Sigmoid colon (tissue), 7 donors: ENCODE results near the gene YPEL5. TPM values are rescaled to one million over a fixed set of nuclear protein-coding genes. Genes with fewer than 3 reads are reported as not detected.
A peak's percentile ranks its signal among the peaks of the same experiment; 100 is the strongest.

ENCODE experiments used
- DNase-seq: peaks from one replicate; pipeline ENCODE4 v3.0.0-alpha.2; 2019
- H3K27ac ChIP-seq, 4 donors: fragments of 200-600 bp; sonication (generic); one replicate each; pipeline ENCODE4 v1.5.1; 2016 to 2019; ENCODE audit warnings: mild to moderate bottlenecking in 1 of 4
- H3K27me3 ChIP-seq, 3 donors: fragments of 200-600 bp; sonication (generic); one replicate each; pipeline ENCODE4 v1.5.1; 2019; ENCODE audit warnings: mild to moderate bottlenecking in 1 of 3
- H3K36me3 ChIP-seq, 4 donors: fragments of 200-600 bp; sonication (generic); one replicate each; pipeline ENCODE4 v1.5.1; 2016 to 2019
- H3K4me1 ChIP-seq, 4 donors: fragments of 200-600 bp; sonication (generic); one replicate each; pipeline ENCODE4 v1.5.1; 2017 to 2019
- H3K4me3 ChIP-seq, 4 donors: fragments of 200-600 bp; sonication (generic); one replicate each; pipeline ENCODE4 v1.5.1; 2017 to 2019; ENCODE audit warnings: mild to moderate bottlenecking in 2 of 4, moderate library complexity in 1 of 4
- H3K9me3 ChIP-seq, 4 donors: fragments of 200-600 bp in 3 of 4; sonication (generic) in 3 of 4; one replicate each; pipeline versions ENCODE4 v1.5.1 to v1.6.1; 2013 to 2019
- EP300 ChIP-seq, 4 donors: sonication (generic); formaldehyde crosslinking; IDR thresholded peaks; one replicate each; pipeline ENCODE4 v1.6.1; 2017; ENCODE audit warnings: antibody characterized with exemption in 4 of 4
- POLR2A ChIP-seq, 2 donors: fragments of 450-650 bp; IDR thresholded peaks; one replicate each; pipeline ENCODE4 v1.6.1; 2016; ENCODE audit warnings: antibody characterized with exemption in 2 of 2, mild to moderate bottlenecking in 2 of 2, moderate library complexity in 2 of 2
- POLR2AphosphoS5 ChIP-seq, 4 donors: sonication (generic); formaldehyde crosslinking; IDR thresholded peaks; one replicate each; pipeline ENCODE4 v1.6.1; 2017; ENCODE audit warnings: antibody characterized with exemption in 4 of 4
- WGBS, 2 donors: extraction: QIAGEN DNeasy Blood & Tissue Kit; methylation state at CpG; one replicate each; pipeline ENCODE4 v1.1.7; 2013; 5-methylcytosine and 5-hydroxymethylcytosine counted together
- intact Hi-C: fragments of 100-400 bp; cut with DNase I; formaldehyde crosslinking; loops from one replicate; pipeline ENCODE4 v1.15.1; 2023
- polyA plus RNA-seq, 3 donors: library from polyadenylated mRNA; stranded (reverse); fragments of 200-250 nt; gene quantifications; one replicate each; pipeline ENCODE4 v1.2.3, GENCODE V29; 2013
- total RNA-seq, 4 donors: library from RNA; depleted of rRNA; stranded (reverse); fragments of >200 nt; gene quantifications; one replicate each; pipeline ENCODE4 v1.1.0, GENCODE V29; 2016
- TF ChIP-seq, protein P1 (sequence below), 4 experiments: fragments of 450-650 bp in 3 of 4; fragments of 200-600 bp in 1 of 4; IDR thresholded peaks; one replicate each; pipeline ENCODE4 v1.5.1; 2016 to 2019; ENCODE audit warnings: antibody characterized with exemption in 4 of 4, mild to moderate bottlenecking in 3 of 4, moderate library complexity in 2 of 4
- donor health status: healthy with polysubstance abuse.
- donor health status: Bipolar disorder and iron deficiency.
- donor health status: healthy.

YPEL5 gene
- total and polyA plus RNA-seq, 7 donors: 36.9 to 155 (median 132) TPM

GRCh38 chr2:30191819-30192271 lies 45.0 kb downstream of the YPEL5 start:
- TF ChIP-seq, protein P1, sequence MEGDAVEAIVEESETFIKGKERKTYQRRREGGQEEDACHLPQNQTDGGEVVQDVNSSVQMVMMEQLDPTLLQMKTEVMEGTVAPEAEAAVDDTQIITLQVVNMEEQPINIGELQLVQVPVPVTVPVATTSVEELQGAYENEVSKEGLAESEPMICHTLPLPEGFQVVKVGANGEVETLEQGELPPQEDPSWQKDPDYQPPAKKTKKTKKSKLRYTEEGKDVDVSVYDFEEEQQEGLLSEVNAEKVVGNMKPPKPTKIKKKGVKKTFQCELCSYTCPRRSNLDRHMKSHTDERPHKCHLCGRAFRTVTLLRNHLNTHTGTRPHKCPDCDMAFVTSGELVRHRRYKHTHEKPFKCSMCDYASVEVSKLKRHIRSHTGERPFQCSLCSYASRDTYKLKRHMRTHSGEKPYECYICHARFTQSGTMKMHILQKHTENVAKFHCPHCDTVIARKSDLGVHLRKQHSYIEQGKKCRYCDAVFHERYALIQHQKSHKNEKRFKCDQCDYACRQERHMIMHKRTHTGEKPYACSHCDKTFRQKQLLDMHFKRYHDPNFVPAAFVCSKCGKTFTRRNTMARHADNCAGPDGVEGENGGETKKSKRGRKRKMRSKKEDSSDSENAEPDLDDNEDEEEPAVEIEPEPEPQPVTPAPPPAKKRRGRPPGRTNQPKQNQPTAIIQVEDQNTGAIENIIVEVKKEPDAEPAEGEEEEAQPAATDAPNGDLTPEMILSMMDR (IDR thresholded peaks at IDR 0.05): no peak
- no peak for TF ChIP-seq POLR2AphosphoS5 (IDR thresholded peaks at IDR 0.05)
- no peak for TF ChIP-seq POLR2A (IDR thresholded peaks at IDR 0.05)
- no peak for TF ChIP-seq EP300 (IDR thresholded peaks at IDR 0.05)
- no peak overlapping the region for H3K27ac ChIP-seq
- WGBS, 2 donors: 85 to 88% methylated on average over 7 of the region's 7 CpGs
- H3K4me1 ChIP-seq: no peaks in the 10 kb centered on the region
- H3K36me3 ChIP-seq: no peaks in the 10 kb centered on the region
- H3K4me3 ChIP-seq: no peak overlapping the region
- H3K27me3 ChIP-seq: no peaks in the 10 kb centered on the region
- peak; percentile 17 for DNase-seq
- intact Hi-C loops: no loop called here
- H3K9me3 ChIP-seq: no peaks in the 10 kb centered on the region

GRCh38 chr2:30192314-30192713 lies 45.5 kb downstream of the YPEL5 start:
- intact Hi-C loops: no loop called here
- 85 to 86% methylated on average over 4 of the region's 4 CpGs for WGBS, 2 donors
- no peaks in the 10 kb centered on the region for H3K9me3 ChIP-seq
- DNase-seq: no peak
- H3K4me1 ChIP-seq: no peaks in the 10 kb centered on the region
- H3K4me3 ChIP-seq: no peak overlapping the region
- no peaks in the 10 kb centered on the region for H3K36me3 ChIP-seq
- H3K27ac ChIP-seq: no peak overlapping the region
- H3K27me3 ChIP-seq: no peaks in the 10 kb centered on the region
- no peak for TF ChIP-seq POLR2AphosphoS5 (IDR thresholded peaks at IDR 0.05)
- TF ChIP-seq POLR2A (IDR thresholded peaks at IDR 0.05): no peak
- TF ChIP-seq, protein P1 (IDR thresholded peaks at IDR 0.05): no peak
- no peak for TF ChIP-seq EP300 (IDR thresholded peaks at IDR 0.05)

DNA sequence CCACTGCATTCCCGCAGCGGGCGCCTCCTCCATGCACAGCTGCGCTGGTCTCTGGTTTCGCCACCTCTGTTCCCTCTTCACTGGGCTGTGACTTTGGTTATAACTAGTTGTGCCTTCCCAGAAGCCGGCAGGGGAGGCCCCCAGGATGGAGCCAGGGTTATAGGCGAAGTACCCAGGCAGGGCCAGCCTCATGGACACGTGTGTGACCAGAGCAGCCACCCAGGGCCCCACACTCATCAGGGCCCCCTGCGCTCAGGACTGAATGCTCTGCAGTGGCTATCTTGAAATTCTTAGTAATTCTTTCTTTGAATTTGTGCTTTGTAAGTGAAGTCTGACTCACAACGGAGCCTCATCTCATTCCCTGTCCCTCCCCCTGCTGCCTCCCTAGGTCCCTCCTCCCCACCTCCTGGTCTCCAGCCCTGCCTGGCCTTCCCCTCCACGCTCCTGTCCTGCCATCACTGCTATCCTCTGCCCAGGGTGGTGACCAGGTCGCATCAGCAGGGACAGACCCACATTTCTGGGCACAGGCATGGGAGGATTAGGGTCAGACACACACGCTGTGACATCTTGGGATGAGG lies 46.4 kb downstream of the YPEL5 start:
- Histone ChIP-seq H3K36me3 (no peaks in the 10 kb centered on the region), H3K27ac (no peak overlapping the region), H3K4me1 (no peaks in the 10 kb centered on the region), H3K9me3 (no peaks in the 10 kb centered on the region), H3K4me3 (no peak overlapping the region), H3K27me3 (no peaks in the 10 kb centered on the region)
- DNase-seq: peak; percentile 60
- intact Hi-C loops: no loop called here
- 86 to 90% methylated on average over 13 of the region's 13 CpGs for WGBS, 2 donors
- TF ChIP-seq, protein P1 (IDR thresholded peaks at IDR 0.05): no peak
- TF ChIP-seq EP300 (IDR thresholded peaks at IDR 0.05): no peak
- TF ChIP-seq POLR2AphosphoS5 (IDR thresholded peaks at IDR 0.05): no peak
- TF ChIP-seq POLR2A (IDR thresholded peaks at IDR 0.05): no peak

GRCh38 chr2:30194421-30194820 lies 47.6 kb downstream of the YPEL5 start:
- H3K4me1 ChIP-seq: no peaks in the 10 kb centered on the region
- H3K27me3 ChIP-seq: no peaks in the 10 kb centered on the region
- H3K9me3 ChIP-seq: no peaks in the 10 kb centered on the region
- intact Hi-C loops: no loop called here
- H3K27ac ChIP-seq: no peak overlapping the region
- 82 to 90% methylated on average over 7 of the region's 7 CpGs for WGBS, 2 donors
- DNase-seq: peak; percentile 49
- no peak overlapping the region for H3K4me3 ChIP-seq
- TF ChIP-seq EP300 (IDR thresholded peaks at IDR 0.05): no peak
- TF ChIP-seq, protein P1 (IDR thresholded peaks at IDR 0.05): no peak
- no peaks in the 10 kb centered on the region for H3K36me3 ChIP-seq

- WGBS, 2 donors: 64 to 80% methylated on average over 4 of the region's 4 CpGs
- Histone ChIP-seq H3K27ac (no peak overlapping the region), H3K4me3 (no peak overlapping the region), H3K4me1 (no peaks in the 10 kb centered on the region), H3K27me3 (no peaks in the 10 kb centered on the region), H3K36me3 (no peaks in the 10 kb centered on the region), H3K9me3 (no peaks in the 10 kb centered on the region)
- intact Hi-C loops: no loop called here
- DNase-seq: peak; percentile 56
- TF ChIP-seq EP300 (IDR thresholded peaks at IDR 0.05) (no peak), POLR2AphosphoS5 (IDR thresholded peaks at IDR 0.05) (no peak), POLR2A (IDR thresholded peaks at IDR 0.05) (no peak)
- TF ChIP-seq, protein P1 (IDR thresholded peaks at IDR 0.05): no peak
Measured at GRCh38 chr2:30195016-30195415, 48.2 kb downstream of the YPEL5 start.
